ENCODE data around the gene KCNG3.
A peak's percentile ranks its signal among the peaks of the same experiment; 100 is the strongest.

Gene KCNG3

GRCh38 chr2:42493468-42494354 lies at the start of gene KCNG3:
Gene KCNG3, minus strand, starts transcription at chr2:42493982. Its CDS starts 481 bp downstream, at chr2:42493501.
- peak; percentile 25 for DNase-seq (ENCODE audit: low read depth)
- peak within 1 kb of the TSS; percentile 49 for H3K4me3 ChIP-seq (ENCODE audit: control insufficient read depth, low read depth, low read length)
- TF ChIP-seq CTCF (conservative IDR thresholded peaks at IDR 0.05; ENCODE audit: control insufficient read depth, insufficient read depth, low read depth, low read length): no peak

- DNase-seq (ENCODE audit: low read depth): no peak
- no peak for TF ChIP-seq CTCF (conservative IDR thresholded peaks at IDR 0.05; ENCODE audit: control insufficient read depth, insufficient read depth, low read depth, low read length)
- H3K4me3 ChIP-seq (ENCODE audit: control insufficient read depth, low read depth, low read length): no peak overlapping the region
Observed at GRCh38 chr2:42542871-42543270, 49.1 kb upstream of the KCNG3 start.

GRCh38 chr2:42537493-42537892 lies 43.7 kb upstream of the KCNG3 start:
- no peak for TF ChIP-seq CTCF (conservative IDR thresholded peaks at IDR 0.05; ENCODE audit: control insufficient read depth, insufficient read depth, low read depth, low read length)
- no peak for DNase-seq (ENCODE audit: low read depth)
- H3K4me3 ChIP-seq (ENCODE audit: control insufficient read depth, low read depth, low read length): no peak overlapping the region

GRCh38 chr2:42532397-42532796 lies 38.6 kb upstream of the KCNG3 start:
- DNase-seq (ENCODE audit: low read depth): no peak

GRCh38 chr2:42523341-42523740 lies 29.6 kb upstream of the KCNG3 start:
- H3K4me3 ChIP-seq (ENCODE audit: control insufficient read depth, low read depth, low read length): no peak overlapping the region
- DNase-seq (ENCODE audit: low read depth): no peak
- no peak for TF ChIP-seq CTCF (conservative IDR thresholded peaks at IDR 0.05; ENCODE audit: control insufficient read depth, insufficient read depth, low read depth, low read length)

More at GRCh38 chr2:42532397-42532796, 38.6 kb upstream of the KCNG3 start:
- H3K4me3 ChIP-seq (ENCODE audit: control insufficient read depth, low read depth, low read length): no peak overlapping the region
- TF ChIP-seq CTCF (conservative IDR thresholded peaks at IDR 0.05; ENCODE audit: control insufficient read depth, insufficient read depth, low read depth, low read length): no peak

GRCh38 chr2:42522035-42522434 lies 28.3 kb upstream of the KCNG3 start:
- no peak for TF ChIP-seq CTCF (conservative IDR thresholded peaks at IDR 0.05; ENCODE audit: control insufficient read depth, insufficient read depth, low read depth, low read length)
- no peak overlapping the region for H3K4me3 ChIP-seq (ENCODE audit: control insufficient read depth, low read depth, low read length)
- no peak for DNase-seq (ENCODE audit: low read depth)

Measured in fibroblast of mammary gland (primary cell).